GF-D8 (cell line): ENCODE measurements around the gene DBF4B.
"Not testable (repeated sequence)": the region's sequence is repeated elsewhere in the genome, so short reads cannot be mapped to it uniquely, and the experiment has no call there.

Experiments
- DNase-seq: peaks from one replicate; lab custom pipeline; 2025; lab: John Stamatoyannopoulos, UW

Gene DBF4B, protein sequence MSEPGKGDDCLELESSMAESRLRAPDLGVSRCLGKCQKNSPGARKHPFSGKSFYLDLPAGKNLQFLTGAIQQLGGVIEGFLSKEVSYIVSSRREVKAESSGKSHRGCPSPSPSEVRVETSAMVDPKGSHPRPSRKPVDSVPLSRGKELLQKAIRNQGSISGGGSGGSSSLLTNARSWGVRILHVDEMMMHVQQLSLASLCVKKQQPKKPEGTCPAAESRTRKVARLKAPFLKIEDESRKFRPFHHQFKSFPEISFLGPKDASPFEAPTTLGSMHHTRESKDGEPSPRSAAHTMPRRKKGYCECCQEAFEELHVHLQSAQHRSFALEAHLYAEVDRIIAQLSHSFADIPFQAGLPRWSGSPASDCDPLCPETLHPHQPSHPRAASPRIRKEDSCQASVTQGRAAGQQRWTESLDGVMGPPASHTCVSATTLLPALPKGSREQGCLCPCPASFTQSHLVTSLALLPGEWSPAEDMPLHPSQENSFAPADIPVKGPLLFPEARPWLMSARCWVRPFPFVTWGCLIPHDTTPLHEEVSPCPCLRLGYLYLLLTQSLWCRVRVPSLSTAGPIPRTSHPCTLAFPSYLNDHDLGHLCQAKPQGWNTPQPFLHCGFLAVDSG

DNA sequence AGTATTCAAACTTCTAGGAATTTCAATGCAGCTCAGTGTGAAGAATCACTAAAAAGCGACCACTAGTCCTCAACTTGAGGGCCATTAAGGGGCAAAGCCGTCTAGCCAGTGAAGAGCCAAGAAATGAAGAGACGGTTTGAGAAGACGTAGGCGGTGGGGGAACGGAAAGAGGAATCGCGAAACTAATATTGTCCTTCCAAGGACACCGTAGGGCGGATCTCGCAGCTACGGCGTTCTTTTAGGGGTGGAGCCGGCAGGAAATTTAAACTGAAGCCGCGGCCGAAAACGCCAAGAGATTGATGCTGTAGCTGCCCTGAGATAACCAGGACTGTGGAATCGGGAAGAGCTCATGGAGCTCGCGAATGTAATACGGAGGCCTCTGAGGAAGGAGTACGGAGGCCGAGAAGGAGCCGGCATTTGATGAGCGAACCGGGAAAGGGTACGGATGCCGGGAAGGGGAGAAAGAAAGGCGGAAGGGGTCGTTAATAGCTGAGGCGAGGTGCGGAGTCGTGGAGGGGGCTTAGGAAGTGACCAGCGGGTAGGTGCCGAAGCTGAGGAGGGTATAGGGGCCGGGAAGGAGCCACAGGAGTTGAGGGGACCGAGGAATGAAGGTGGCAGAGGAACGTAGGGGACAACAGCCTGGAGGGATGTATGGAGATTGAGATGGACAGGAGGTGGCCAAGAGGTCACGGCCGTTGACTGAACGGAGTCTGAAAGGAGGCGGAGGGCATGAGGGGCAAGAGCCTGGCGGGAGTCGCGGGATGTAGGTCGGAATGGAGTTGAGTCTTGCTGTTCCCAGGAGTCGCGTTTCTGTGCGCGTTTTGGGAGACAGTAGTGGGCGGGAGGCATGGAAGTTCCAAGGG is at the start of gene DBF4B:
DBF4B (plus strand) TSS at position 265 of the 863 bp plus-strand sequence; CDS start at position 421, 156 bp downstream.
- peak; percentile 61 for DNase-seq

DNA sequence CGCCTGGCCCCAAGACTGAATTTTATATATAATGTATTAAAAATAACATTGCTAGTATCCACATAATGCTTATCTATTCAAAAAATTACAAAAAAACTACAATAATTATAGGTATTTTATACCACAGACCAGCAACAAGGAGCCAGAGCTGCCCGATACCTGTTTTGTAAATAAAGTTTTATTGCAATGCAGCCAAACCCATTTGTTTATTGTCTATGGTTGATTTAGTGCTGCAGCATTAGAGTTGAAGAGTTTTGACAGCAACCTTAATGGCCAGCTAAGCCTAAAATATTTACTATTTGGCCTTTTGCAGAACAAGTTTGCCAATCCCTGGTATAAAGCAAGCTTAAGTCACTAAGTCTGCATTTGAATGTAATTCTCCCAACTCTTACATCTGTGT is 46.6 kb upstream of the DBF4B start:
- DNase-seq, result no peak

DNA sequence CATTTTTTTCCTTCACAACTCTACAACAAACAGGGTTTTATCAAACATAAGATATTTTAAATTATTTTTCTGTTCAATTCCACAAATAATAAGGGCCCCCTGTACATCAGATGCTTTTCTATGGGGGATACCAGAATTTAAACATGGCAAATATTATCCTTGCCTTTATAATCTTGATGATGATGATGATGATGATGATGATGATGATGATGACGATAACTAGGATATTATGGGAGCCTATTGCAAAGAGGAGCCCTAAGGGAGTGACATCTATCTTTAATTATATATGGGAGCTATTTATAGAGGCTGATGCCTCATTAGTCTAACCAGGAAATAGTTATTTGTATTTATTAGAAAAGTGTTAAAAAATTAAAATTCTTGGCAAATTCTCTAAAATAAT is 45.4 kb upstream of the DBF4B start:
- no peak for DNase-seq

DNA sequence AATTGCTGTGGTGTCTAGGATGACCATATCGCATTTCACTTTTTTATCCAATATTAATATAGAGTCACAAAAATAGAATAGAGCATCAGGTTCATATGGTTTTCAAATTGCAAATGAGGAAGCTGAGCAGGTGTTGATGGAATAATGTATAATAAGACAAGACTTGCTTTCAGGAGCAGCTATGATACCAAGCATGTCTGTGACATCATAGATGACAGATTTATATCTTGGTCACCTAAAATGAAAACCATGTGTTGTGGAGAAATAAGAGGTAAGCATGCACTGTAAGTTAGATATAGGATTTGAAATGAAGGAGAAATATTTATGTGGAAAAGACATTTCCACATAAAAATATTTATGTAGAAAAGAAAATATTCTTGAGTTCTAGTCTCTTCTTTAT is 43.6 kb upstream of the DBF4B start:
- no peak for DNase-seq

DNA sequence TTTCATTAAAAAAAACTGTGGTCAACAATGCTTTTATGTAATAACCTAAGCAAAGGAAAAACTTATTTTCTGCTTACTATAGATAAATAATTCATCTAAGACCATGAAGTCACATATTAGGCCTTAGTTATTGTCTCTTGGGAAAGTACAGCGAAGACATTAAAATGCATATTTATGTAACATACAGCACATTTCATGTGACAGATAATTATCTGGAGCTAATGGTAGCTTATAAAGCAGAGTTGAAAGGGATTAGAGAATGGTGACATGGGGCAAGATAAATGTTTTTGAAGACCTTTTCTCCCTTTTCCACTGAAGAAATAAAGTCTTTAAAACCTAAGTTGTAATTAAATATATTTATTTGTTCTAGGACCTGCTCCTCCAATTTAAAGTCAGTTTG is 42.5 kb upstream of the DBF4B start:
- no peak for DNase-seq

DNA sequence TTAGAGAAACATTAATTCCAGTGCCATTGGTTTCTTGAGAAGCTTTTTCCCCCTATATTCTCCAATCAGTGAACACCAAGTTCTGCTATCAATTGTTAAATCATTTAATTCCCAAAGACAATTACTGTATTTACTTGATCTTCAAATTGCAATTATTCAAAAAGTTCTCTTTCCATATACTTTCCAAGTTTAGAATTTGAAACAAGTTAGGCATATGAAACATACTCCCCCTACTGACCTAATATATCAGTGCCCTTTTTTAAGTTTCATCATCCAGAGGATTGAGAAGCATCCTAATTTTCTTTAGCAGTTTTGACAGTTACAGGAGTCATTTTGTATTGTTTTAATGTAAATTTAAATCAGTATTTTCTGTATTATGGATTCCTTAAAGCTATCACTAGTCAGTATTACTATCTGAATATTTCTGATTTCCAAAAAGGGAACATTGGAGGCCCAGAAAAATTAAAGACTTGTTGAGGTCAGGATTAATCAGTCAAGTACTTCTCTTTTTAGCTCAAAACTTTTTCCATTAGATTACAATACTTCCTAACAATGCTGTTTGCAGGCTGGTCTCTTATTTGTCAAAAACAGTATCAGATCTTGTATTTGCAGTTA is 35.9 kb upstream of the DBF4B start:
- DNase-seq, result no peak

DNA sequence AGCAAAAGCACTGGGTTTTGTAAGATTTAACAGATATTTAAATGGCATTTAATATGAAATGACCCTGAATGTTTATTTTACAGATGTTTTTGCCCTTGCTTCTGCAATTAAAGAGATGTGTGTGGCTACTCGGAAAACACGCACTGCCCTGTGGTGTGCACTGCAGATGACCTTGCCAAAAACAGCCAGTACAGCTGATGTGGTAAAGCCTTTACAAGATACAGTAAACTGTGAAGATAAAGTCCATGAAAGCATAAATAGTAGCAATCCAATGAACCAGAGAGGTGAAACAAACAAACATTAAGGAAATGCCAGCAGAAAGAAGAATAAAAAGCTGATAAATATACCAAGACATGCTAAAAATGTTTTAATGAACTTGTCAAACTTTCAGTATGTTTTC is 34.6 kb upstream of the DBF4B start:
- no peak for DNase-seq

DNA sequence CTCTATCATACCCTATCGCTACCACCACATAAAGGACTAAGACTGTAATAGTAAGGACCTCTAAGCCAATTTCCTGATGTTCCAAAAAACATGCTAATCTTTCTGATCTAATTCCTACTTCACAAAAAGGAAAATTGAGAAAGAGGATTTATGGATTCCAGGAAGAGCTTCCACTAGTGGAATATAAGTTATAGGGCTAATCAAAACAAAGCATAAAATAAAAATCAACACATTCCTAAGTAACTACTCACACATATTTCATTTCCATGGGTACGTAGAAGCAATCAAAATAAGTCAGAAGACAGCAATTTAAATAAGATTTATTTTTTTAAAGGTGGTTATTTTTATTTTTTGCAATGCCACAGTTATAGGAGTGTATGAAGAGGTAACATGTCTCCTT is 31.3 kb upstream of the DBF4B start:
- DNase-seq, result no peak

DNA sequence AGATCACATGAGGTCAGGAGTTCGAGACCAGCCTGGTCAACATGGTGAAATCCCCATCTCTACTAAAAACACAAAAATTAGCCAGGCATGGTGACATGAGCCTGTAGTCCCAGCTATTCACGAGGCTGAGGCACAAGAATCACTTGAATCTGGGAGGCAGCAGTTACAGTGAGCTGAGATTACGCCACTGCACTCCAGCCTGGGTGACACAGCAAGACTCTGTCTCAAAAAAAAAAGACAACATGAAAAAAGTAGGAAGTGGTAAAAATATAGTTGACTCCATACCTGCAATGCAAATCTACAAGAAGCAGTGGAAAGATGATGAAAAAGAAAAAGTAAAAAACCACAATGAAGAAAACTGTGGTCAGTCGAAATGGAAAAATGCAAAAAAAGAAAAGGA is 25.2 kb upstream of the DBF4B start:
- peak; percentile 86 for DNase-seq

DNA sequence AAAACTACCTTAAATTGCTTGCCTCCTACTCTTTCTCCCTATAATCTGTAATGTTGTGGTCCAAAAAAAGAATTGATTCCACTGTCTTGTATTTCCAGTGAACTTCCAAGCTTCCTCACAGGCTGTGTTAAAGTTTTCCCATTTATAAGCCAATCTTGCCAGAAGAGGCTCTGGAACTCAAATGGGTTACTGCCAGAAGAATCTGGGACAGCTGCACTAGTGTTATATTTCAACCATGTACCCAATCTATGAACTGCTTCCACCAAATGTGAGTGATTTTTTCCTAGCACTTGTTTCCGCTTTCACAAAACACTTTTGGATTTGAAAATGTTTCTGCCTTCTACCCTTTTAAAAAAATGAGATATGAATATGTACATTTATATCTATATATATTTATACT is 20.7 kb upstream of the DBF4B start:
- no peak for DNase-seq

DNA sequence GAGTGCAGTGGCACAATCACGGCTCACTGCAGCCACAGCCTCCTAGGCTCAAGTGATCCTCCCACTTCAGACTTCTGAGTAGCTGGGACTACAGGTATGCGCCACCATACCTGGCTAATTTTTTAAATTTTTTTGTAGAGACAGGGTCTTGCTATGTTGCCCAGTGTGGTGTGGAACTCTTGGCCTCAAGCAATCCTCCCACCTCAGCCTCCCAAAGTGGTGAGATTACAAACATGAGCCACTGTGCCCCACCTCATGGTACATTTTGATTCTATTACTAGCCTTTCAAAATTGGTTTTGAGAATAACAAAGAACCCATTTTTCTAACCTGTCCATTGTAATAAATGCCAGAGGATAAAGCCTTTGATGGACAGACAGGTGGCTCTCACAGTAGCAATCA is 20.3 kb upstream of the DBF4B start:
- DNase-seq, result no peak

DNA sequence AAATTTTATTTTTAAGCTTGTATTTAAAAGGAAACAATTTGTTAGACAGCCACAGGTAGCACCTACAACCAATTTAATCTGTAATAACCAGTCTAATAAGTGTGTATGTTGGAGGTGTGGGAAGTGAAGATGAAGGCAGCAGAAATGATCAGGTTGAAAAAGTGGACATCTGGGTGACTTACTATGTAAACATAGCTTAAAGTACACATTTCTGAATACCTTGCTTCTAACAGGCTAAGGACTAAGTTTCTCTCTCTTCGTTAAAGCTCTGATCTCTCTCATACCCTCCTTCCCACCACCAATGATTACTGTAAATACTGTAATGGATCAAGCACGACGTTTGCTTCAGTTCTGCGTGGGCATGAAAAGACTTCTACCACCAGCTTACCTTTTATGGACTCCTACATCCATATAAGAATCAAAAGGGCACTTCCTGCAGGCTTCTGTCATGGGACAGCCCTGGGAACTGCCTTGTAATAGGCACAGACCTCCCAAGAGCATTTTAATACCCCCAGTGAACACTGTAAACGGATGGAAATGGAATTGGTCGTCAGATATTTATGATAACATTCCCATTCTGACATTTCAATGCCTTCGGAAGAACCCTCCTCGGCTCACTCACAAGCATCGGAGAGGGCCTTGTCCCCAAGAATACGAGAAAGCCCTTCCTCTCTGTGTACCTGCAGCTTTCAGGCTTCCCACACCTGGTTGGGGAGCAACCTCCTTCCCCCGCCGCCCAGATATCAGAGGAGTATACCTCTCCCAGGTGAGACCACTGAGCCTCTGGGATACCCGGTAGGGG is 19.6 kb upstream of the DBF4B start:
- no peak for DNase-seq

DNA sequence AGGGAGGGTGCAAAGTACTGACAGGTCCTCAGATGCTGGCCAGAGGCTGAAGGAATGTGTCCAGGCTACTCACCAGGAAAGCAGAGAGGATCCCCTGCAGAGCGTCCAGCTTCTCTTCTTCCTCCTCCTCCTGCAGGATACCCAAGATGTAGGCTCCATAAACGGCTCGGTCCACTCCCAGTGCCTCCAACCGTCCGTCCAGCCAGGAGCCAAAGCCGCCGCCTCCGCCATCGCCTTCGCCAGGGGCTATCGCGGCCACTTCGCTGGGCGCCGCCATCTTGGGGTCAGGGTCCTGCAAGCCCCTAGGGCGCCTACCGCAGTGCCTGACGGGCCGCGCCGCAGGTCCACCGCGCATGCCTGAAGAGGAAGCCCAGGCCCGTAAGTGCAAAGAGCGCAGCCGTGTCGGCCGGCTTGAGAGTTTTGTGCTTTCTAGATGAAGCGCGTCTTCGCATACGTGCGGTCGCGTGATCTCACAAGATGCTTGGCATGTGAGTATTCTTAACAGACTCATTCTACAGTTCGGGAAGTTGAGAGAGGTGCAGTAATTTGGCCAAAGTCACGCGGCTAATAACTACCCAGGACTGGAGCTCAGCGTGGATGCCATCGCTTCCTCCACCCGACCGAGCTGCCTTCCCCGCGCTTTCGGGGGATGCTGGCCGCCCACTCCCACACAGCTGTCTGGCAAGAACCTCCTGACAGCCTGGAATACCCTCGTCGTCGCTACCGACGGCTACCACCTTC is 18.8 kb upstream of the DBF4B start, which contains the start of gene CCDC43:
CCDC43 (minus strand) TSS at position 300 of the 741 bp plus-strand sequence; CDS start at position 277, 23 bp downstream.
- peak; percentile 78 for DNase-seq

DNA sequence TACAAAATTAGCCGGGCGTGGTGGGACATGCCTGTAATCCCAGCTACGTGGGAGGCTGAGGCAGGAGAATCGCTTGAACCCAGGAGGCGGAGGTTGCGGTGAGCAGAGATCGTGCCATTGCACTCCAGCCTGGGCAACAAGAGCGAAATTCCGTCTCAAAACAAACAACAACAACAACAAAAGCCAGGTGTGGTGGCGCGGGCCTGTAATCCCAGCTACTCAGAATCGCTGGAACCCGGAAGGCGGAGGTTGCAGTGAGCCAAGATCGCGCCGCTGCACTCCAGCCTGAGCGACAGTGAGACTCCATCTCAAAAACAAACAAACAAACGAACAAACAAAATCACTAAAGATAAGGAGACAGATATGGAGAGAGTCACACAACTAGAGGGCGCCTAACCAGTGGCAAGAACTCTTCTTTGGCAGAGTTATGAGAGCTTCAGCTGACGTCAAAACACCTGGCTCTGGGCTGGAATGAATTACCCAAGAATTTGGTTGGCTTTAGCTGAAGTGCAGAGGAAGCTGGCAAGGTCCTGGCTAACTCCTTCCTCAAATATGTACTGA is 17.6 kb upstream of the DBF4B start:
- peak; percentile 82 for DNase-seq

DNA sequence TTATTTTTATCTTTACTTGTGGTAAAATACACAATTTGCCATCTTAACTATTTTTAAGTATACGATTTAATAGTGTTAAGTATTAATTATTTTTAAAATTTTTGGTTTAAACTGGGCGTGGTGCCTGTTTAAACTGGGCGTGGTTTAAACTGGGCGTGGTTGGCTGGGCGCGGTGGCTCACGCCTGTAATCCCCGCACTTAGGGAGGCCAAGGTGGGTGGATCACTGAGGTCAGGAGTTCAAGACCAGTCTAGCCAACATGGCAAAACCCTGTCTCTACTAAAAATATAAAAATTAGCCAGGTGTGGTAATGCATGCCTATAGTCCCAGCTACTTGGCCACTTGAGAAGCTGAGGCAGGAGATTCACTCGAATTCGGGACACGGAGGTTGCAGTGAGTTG is 14.9 kb upstream of the DBF4B start:
- DNase-seq, result no peak

DNA sequence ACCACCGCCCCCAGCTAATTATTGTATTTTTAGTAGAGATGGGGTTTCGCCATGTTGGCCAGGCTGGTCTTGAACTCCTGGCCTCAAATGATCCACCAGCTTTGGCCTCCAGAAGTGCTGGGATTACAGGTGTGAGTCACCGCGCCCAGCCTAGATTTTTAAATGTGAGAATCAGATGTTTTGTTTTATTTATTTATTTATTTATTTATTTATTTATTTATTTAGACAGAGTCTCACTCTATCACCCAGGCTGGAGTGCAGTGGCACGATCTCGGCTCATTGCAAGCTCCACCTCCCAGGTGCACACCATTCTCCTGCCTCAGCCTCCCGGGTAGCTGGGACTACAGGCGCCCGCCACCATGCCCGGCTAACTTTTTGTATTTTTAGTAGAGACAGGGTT is 8.2 kb upstream of the DBF4B start:
- not testable (repeated sequence) for DNase-seq

DNA sequence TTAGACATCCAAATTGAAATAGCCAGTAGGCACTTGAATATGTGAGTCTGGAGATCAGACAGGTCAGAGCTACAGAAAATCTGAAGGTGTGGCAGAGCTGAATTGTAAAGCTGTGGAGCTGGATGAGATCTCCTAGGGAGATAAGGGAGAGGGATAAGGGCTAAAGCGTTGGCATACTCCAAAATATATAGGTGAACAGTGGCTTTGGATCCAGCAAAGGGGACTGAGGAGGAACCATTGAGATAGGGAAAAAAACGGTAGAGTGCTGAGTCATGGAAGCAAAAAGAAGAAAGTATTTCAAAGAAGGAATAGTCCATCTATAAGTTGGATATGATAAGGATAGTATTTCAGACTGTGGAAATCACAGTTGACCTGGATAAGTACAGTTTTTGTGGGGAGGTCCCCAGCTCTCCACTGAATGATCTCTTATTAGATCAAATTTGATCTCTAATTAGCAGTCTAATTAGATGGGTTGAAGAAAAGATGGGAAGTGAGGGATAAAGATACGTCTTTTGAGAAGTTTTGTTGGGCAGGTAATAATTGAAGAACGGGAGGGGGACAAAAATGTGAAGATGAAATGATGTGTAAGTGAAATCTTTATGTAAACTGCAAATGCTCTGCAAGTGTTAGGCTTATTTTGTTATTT is 587 bp upstream of the DBF4B start:
- no peak for DNase-seq

DNA sequence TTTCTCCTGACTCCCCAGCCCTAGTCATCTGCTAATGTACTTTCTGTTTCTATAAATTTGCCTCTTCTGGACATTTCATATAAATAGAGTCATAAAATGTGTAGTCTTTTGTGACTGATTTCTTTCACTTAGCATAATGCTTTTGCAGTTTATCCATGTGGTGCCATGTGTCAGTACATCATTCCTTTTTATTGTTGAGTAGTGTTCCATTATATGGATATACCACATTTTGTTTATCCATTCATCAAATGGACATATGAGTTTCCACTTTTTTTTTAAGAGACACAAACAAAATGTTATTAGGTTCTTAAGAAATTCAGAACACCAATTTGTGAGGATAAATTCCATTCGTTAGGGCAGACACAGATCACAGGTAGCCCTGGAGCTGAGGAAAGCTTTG is 11.0 kb downstream of the DBF4B start:
- DNase-seq, result no peak

DNA sequence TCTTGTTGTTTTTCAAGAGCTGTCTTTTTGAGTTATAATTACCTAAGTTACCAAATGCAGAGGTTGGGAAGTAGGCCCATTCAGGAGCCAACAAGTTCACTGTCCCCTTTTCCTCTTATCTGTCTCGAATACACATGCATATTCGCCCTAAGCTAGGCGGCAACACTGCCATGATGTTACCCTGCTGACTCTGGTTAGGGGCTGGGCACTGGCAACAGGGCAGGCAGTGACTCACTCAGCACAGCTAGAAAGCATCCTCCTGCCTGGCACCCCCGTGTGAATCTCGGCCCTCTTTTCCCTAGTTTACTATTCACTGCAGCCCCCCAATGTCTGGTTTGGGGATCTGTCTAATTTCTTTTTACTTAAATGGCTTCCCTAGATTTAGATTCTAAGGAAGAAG is 13.8 kb downstream of the DBF4B start:
- DNase-seq, result no peak

DNA sequence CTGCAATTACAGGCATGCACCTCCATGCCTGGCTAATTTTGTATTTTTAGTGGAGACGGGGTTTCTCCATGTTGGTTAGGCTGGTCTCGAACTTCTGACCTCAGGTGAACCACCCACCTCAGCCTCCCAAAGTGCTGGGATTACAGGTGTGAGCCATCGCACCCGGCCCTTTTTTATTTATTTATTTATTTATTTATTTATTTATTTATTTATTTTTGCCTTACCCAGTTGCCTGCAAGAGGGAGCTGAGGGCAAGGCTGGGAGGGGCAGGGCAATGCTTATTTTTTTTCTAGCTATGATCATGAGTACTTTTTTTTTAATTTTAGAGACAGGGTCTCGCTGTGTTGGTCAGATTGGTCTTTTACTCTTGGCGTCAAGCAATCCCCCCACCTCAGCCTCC is 17.7 kb downstream of the DBF4B start:
- not testable (repeated sequence) for DNase-seq
